HG03432 (cell line): ENCODE data around the gene RELL2.

Experiments
- ATAC-seq: cut with Tn5 transposase; IDR thresholded peaks from one replicate; pipeline ENCODE4 v1.9.1; 2021; ENCODE audit warnings: mild to moderate bottlenecking, moderate library complexity; ENCODE audit not compliant: unreplicated experiment

The RELL2 gene

GRCh38 chr5:141675672-141676071 lies 38.9 kb downstream of the RELL2 start:
- ATAC-seq: no peak

- ATAC-seq: no peak
These were observed 40.6 kb downstream of the RELL2 start for GRCh38 chr5:141677415-141677814.

- no peak for ATAC-seq
These were observed 43.4 kb downstream of the RELL2 start for GRCh38 chr5:141680178-141680577.

DNA sequence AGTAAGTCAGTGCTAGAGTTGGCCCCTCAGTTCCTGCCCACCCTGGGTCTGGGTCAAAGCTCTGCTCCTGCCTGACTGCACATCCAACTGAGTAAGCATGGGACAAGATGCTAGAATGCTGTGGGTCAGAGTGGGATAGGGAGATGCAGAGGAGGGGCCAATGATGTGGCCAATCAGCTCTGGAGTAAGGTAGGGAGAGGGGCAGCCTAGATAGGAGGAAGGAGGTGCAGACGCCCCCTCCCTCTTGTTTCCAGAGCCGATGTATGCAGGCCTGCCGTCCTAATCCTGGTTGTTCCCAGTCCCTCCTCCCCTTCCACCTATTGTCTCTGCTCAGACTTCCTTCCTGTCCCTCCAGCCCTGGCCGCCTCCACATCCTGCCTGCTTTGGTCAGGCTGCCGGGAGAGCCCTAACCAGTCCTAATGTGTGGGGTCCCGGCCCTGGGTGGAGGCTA lies 44.0 kb downstream of the RELL2 start:
- no peak for ATAC-seq

GRCh38 chr5:141681295-141681694 lies 44.5 kb downstream of the RELL2 start:
- ATAC-seq: no peak

- no peak for ATAC-seq
These were observed 45.2 kb downstream of the RELL2 start, which contains the start of gene ARAP3 for GRCh38 chr5:141681695-141682641. TSS of gene ARAP3 (minus strand) at chr5:141682230. CDS start at chr5:141680486, 1,744 bp downstream.

DNA sequence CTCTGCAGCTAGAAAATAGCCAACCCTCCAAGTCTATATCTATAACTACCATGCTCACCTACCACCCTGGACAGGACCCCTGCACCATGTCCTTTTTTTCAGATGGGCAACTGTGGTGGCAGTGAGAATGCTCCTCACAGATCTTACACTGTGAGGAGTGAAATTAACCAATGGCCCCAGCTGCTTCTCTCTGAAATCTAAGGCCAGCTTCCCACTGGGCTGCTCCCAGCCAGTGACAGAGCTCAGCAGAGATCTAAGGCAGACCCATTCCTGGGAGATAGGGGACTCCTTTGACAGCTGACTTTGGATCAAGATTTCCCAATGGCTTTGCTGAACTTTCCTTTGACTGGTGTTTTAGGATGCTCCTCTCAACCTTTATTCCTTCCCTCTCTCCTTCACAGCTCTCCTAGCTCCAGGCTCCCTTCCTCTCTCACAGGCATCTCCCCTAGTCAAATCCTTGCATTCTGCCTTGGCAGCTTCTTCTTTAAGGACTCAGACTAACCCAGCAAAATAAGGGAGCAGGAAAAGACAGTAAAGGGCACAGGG lies 46.9 kb downstream of the RELL2 start:
- no peak for ATAC-seq

DNA sequence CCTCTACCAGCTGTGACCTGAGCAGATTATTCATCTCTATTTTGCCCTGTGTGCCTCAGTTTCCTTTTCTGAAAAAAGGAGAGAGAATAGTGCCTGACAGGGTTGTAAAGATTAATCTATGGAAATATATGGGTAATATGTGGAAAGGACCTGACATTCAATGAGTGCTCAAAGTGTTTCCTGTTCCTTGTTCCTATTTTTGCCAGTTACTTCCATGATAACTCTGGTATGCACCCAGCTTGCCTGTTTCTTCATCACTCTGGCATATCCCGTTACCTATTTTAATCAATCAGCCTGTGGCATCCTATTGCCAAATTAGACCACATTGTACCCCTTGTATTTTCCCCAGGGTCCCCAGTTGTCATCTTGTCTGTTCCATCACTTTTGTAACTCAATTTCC lies 48.8 kb downstream of the RELL2 start:
- no peak for ATAC-seq

DNA sequence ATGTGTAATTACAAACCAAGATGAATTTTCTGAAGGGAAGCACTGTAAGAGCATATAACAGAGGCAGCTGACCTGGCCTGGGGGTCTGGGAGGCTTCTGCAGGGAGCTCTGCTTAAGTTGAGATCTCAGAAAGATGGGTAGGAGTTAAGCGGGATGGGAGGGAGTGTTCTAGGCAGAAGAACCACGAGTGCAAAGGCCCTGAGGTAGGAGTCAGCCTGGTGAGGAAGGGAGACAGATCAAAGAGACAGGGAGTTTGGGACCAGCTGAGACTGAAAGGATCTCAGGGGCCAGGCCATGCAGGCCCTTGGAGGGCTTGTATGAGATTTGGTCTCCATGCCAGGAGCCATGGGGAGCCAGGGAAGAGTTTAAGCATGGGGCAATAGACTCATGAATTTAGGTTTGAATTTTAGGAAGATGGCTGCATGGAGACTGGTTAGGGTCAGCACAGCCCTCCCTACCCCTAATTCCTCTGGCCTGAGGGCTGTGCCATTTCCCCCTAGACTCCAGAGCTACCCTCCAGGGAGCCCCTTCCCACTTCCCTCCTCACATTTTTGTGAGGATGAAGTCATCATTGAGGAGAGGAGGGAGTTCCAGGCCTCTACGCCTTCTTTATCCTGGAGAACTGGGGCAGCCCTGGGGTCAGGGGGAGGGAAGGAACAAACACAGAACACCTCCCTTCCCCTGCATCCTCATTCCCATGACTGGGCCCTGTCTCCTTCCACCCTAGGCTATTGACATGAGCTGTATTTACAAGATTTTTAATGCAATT lies 50.0 kb downstream of the RELL2 start:
- no peak for ATAC-seq
